H1 (cell line): Measurements from ENCODE around the gene GDI2. TPM values are rescaled to one million over a fixed set of nuclear protein-coding genes. Genes with fewer than 3 reads are reported as not detected.

Source experiments
- CTCF ChIA-PET: fragments of 300-600 bp; sonication (Branson Sonifier 250); formaldehyde crosslinking; loops from one replicate; lab custom pipeline; 2021; ENCODE audit not compliant: partially characterized antibody; lab: Charles Lee
- POLR2A ChIA-PET: fragments of 300-600 bp; sonication (Branson Sonifier 250); formaldehyde crosslinking; loops from one replicate; lab custom pipeline; 2021; ENCODE audit warnings: inconsistent platforms; ENCODE audit not compliant: partially characterized antibody; lab: Charles Lee
- DNase-seq, 2 experiments: peaks; one replicate each; pipeline versions ENCODE4 v3.0.0 to v3.0.0-alpha.2; 2010 to 2022; ENCODE audit warnings: low spot score in 2 of 2, low read depth in 1 of 2, mixed read lengths in 1 of 2
- FAIRE-seq: peaks from 2 replicates; lab custom pipeline; 2011; peaks lifted over from hg19 to GRCh38; lab: Jason Lieb, UNC
- H2AFZ ChIP-seq: 2 replicates; pipeline ENCODE4 v1.8.1; 2012; ENCODE audit warnings: low read length, inconsistent platforms
- H2AK5ac ChIP-seq: 2 replicates; pipeline ENCODE4 v1.6.1; 2013; ENCODE audit warnings: low read depth, low read length
- H2BK120ac ChIP-seq: replicated peaks from 2 replicates; pipeline ENCODE3; 2013; ENCODE audit warnings: low read depth, low read length, inconsistent platforms
- H2BK12ac ChIP-seq: 2 replicates; pipeline ENCODE4 v1.6.1; 2013; ENCODE audit warnings: low read depth, low read length
- H2BK15ac ChIP-seq: 2 replicates; pipeline ENCODE4 v1.6.1; 2013; ENCODE audit warnings: low read length
- H2BK20ac ChIP-seq: 2 replicates; pipeline ENCODE4 v1.6.1; 2013; ENCODE audit warnings: low read length
- H2BK5ac ChIP-seq: 2 replicates; pipeline ENCODE4 v1.6.1; 2013; ENCODE audit warnings: low read depth, low read length
- H3K14ac ChIP-seq: 2 replicates; pipeline ENCODE4 v1.6.1; 2013; ENCODE audit warnings: inconsistent platforms; ENCODE audit not compliant: insufficient read length
- H3K18ac ChIP-seq: 2 replicates; pipeline ENCODE4 v1.6.1; 2013; ENCODE audit warnings: low read length; ENCODE audit errors: extremely low read depth
- H3K23ac ChIP-seq: 2 replicates; pipeline ENCODE4 v1.6.1; 2013; ENCODE audit warnings: inconsistent platforms; ENCODE audit not compliant: insufficient read length
- H3K23me2 ChIP-seq: 2 replicates; pipeline ENCODE4 v1.6.1; 2013; ENCODE audit warnings: low read depth, low read length
- H3K27ac ChIP-seq: 2 replicates; pipeline ENCODE4 v1.6.1; 2011; ENCODE audit warnings: low read depth, low read length, inconsistent platforms
- H3K27me3 ChIP-seq, 4 experiments: replicated peaks in 1 of 4; 1 replicate in 1 of 4; 2 replicates in 3 of 4; pipeline versions ENCODE4 v1.6.1 to v1.8.1; 2011 to 2013; ENCODE audit warnings: low read length in 3 of 4, mild to moderate bottlenecking in 3 of 4, inconsistent platforms in 2 of 4, mixed read lengths in 2 of 4, moderate library complexity in 1 of 4; ENCODE audit not compliant: control insufficient read depth in 3 of 4, insufficient read depth in 3 of 4; ENCODE audit errors: extremely low read depth in 1 of 4
- H3K36me3 ChIP-seq, 4 experiments: 2 replicates each; pipeline versions ENCODE4 v1.6.1 to v1.8.1; 2011 to 2013; ENCODE audit warnings: mild to moderate bottlenecking in 4 of 4, low read length in 3 of 4, moderate library complexity in 2 of 4, control low read depth in 1 of 4, inconsistent platforms in 1 of 4; ENCODE audit not compliant: insufficient read depth in 4 of 4, control insufficient read depth in 2 of 4
- H3K4ac ChIP-seq: replicated peaks from 2 replicates; pipeline ENCODE3; 2013; ENCODE audit warnings: low read length, low read depth, mixed read lengths, inconsistent platforms; ENCODE audit not compliant: insufficient read length
- H3K4me1 ChIP-seq, 4 experiments: replicated peaks in 1 of 4; 1 replicate in 1 of 4; 2 replicates in 3 of 4; pipeline versions ENCODE4 v1.6.1 to v1.8.1; 2011 to 2013; ENCODE audit warnings: low read length in 3 of 4, inconsistent platforms in 2 of 4, mixed read lengths in 1 of 4; ENCODE audit not compliant: insufficient read depth in 4 of 4, control insufficient read depth in 3 of 4
- H3K4me2 ChIP-seq, 2 experiments: 2 replicates each; pipeline versions ENCODE4 v1.6.1 to v1.8.1; 2011 to 2013; ENCODE audit warnings: low read depth in 2 of 2, low read length in 2 of 2, control low read depth in 1 of 2, inconsistent platforms in 1 of 2, mild to moderate bottlenecking in 1 of 2; ENCODE audit not compliant: insufficient read depth in 1 of 2
- H3K4me3 ChIP-seq, 4 experiments: fragments of 200-600, 300-600 bp in 1 of 4; sonication (generic), shearing (Covaris generic), sonication (Bioruptor Twin) in 1 of 4; 2 replicates each; pipeline versions ENCODE4 v1.5.1 to v1.8.1; 2011 to 2016; ENCODE audit warnings: low read length in 4 of 4, low read depth in 3 of 4, control low read depth in 2 of 4, inconsistent platforms in 2 of 4, mild to moderate bottlenecking in 2 of 4, mixed read lengths in 1 of 4, moderate library complexity in 1 of 4; ENCODE audit not compliant: insufficient read depth in 2 of 4; ENCODE audit errors: extremely low read depth in 1 of 4
- H3K56ac ChIP-seq: replicated peaks from 2 replicates; pipeline ENCODE3; 2013; ENCODE audit warnings: low read depth, mild to moderate bottlenecking, mixed read lengths, low read length, inconsistent platforms; ENCODE audit not compliant: insufficient read length
- H3K79me1 ChIP-seq: 2 replicates; pipeline ENCODE4 v1.6.1; 2013; ENCODE audit warnings: low read depth, low read length, control low read depth
- H3K79me2 ChIP-seq, 2 experiments: 2 replicates each; pipeline versions ENCODE4 v1.6.1 to v1.8.1; 2012 to 2013; ENCODE audit warnings: low read length in 2 of 2, mild to moderate bottlenecking in 2 of 2, inconsistent platforms in 1 of 2; ENCODE audit not compliant: insufficient read depth in 2 of 2, control insufficient read depth in 1 of 2
- H3K9ac ChIP-seq, 4 experiments: replicated peaks in 1 of 4; 1 replicate in 1 of 4; 2 replicates in 3 of 4; pipeline versions ENCODE4 v1.6.1 to v1.8.1; 2011 to 2013; ENCODE audit warnings: low read depth in 3 of 4, low read length in 3 of 4, control low read depth in 2 of 4, mild to moderate bottlenecking in 2 of 4, moderate library complexity in 2 of 4, inconsistent platforms in 1 of 4; ENCODE audit errors: extremely low read depth in 1 of 4
- H3K9me3 ChIP-seq, 2 experiments: 2 replicates each; pipeline versions ENCODE4 v1.6.1 to v1.8.1; 2012 to 2013; ENCODE audit warnings: mild to moderate bottlenecking in 2 of 2, moderate library complexity in 2 of 2, control low read depth in 1 of 2, inconsistent platforms in 1 of 2, low read depth in 1 of 2, low read length in 1 of 2, mixed read lengths in 1 of 2; ENCODE audit not compliant: insufficient read depth in 2 of 2
- H4K20me1 ChIP-seq, 2 experiments: replicated peaks in 1 of 2; 2 replicates each; pipeline versions ENCODE3 to v1.8.1; 2011 to 2013; ENCODE audit warnings: inconsistent platforms in 2 of 2, low read length in 2 of 2, mild to moderate bottlenecking in 1 of 2; ENCODE audit not compliant: insufficient read depth in 2 of 2, control insufficient read depth in 1 of 2
- H4K5ac ChIP-seq: 2 replicates; pipeline ENCODE4 v1.6.1; 2013; ENCODE audit warnings: low read length, low read depth, mixed read lengths, inconsistent platforms; ENCODE audit not compliant: insufficient read length
- H4K8ac ChIP-seq: 2 replicates; pipeline ENCODE4 v1.8.0; 2013; ENCODE audit warnings: mild to moderate bottlenecking, moderate library complexity, low read length, inconsistent platforms; ENCODE audit not compliant: insufficient read depth; ENCODE audit errors: extremely low read depth
- H4K91ac ChIP-seq: replicated peaks from 2 replicates; pipeline ENCODE3; 2013; ENCODE audit warnings: low read length, mixed read lengths, inconsistent platforms; ENCODE audit not compliant: insufficient read length
- CBX8 ChIP-seq: fragments of 300-800, 300-1000 bp; sonication (generic); IDR thresholded peaks from 2 replicates; pipeline ENCODE4 v1.7.1; 2016; ENCODE audit warnings: low read depth, low read length, borderline replicate concordance
- CHD1 ChIP-seq: IDR thresholded peaks from 2 replicates; pipeline ENCODE4 v1.6.1; 2012; ENCODE audit warnings: low read depth, low read length, improper control_type of control experiment
- KDM5A ChIP-seq: fragments of 200-600 bp; IDR thresholded peaks from 2 replicates; pipeline ENCODE4 v1.7.1; 2012; ENCODE audit warnings: mild to moderate bottlenecking, low read length, inconsistent platforms, mixed read lengths
- TAF7 ChIP-seq: optimal IDR thresholded peaks from 2 replicates; pipeline ENCODE3; 2011; ENCODE audit warnings: low read depth, mild to moderate bottlenecking, inconsistent platforms, low read length, moderate library complexity, borderline replicate concordance
- TBP ChIP-seq: IDR thresholded peaks from 2 replicates; pipeline ENCODE4 v1.6.1; 2011; ENCODE audit warnings: low read depth, low read length, improper control_type of control experiment
- WGBS, 2 experiments: shearing (Covaris generic) in 1 of 2; methylation state at CpG; one replicate each; pipeline versions ENCODE4 v1.1.6 to v1.1.7; 2013 to 2015; ENCODE audit warnings: low lambda C conversion rate in 2 of 2, mixed read lengths in 2 of 2, inconsistent platforms in 1 of 2, low coverage in 1 of 2, missing lambda C conversion rate in 1 of 2; ENCODE audit not compliant: insufficient replicate concordance in 2 of 2, insufficient coverage in 1 of 2, insufficient read length in 1 of 2; ENCODE audit errors: extremely low coverage in 1 of 2, missing lambda C conversion rate in 1 of 2; 5-methylcytosine and 5-hydroxymethylcytosine counted together
- polyA plus RNA-seq, 7 experiments: library from polyadenylated mRNA; depleted of rRNA in 3 of 7; stranded (reverse) in 5 of 7; unstranded in 2 of 7; fragments of >200 nt in 5 of 7; fragments of 200-250 nt in 2 of 7; gene quantifications; 1 replicate in 5 of 7; 2 replicates in 1 of 7; 4 replicates in 1 of 7; pipeline versions ENCODE4 v1.2.1 to v1.2.3, GENCODE V29; 2011 to 2013; ENCODE audit warnings: missing spikeins in 2 of 7, mixed read lengths in 2 of 7
- total RNA-seq: library from RNA; stranded (reverse); fragmentation: NEBNext Ultra II Directional; extraction: Animal tissue kit (Norgen Biotek cat#: 25700); gene quantifications from 2 replicates; pipeline ENCODE4 v1.2.1, GENCODE V29; 2021

Gene GDI2
- total and polyA plus RNA-seq, 2 of the 8 experiments (the other 6 are each of a cell fraction or from before 2014, with no cell fraction given), result 168 to 385 TPM

DNA sequence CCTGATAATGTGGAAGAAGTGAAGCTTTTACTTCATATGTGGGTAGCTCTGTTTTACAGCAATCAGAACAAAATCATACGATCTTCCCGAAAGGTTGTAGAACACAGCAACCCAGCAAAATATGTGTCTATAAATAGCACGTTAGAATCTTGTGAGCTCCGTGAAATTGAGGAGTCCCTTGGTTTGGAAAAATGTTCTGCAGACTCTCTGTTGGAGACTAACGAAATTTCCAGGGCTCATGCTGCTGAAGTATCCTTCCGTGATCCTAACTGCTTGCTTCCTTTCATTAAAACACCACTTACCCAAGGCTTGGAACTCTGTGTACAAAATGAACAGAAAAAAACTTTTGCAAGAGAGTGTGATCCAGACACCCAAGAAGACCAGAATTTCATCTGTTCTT lies 71.1 kb downstream of the GDI2 start:
- Histone ChIP-seq H3K27me3 (no peaks in the 10 kb centered on the region), H3K4me3 (no peak overlapping the region), H3K27ac (no peak overlapping the region), H3K36me3 (peaks cover 3 to 61% (median 35%) of the 10 kb centered on the region in 4 experiments), H3K79me1 (no peaks in the 10 kb centered on the region), H3K4me1 (no peaks in the 10 kb centered on the region; a peak in 1 of 7 replicates), H3K23ac (no peak overlapping the region), H3K14ac (no peak overlapping the region), H2BK12ac (no peak overlapping the region), H2BK15ac (no peak overlapping the region), H2BK120ac (no peak overlapping the region), H3K4me2 (no peak overlapping the region), H4K8ac (no peak overlapping the region), H3K79me2 (no peaks in the 10 kb centered on the region), H2AFZ (no peak overlapping the region), H4K5ac (no peak overlapping the region), H3K9me3 (no peaks in the 10 kb centered on the region), H3K23me2 (no peaks in the 10 kb centered on the region), H4K20me1 (no peaks in the 10 kb centered on the region), H2BK20ac (no peak overlapping the region), H3K4ac (no peak overlapping the region), H3K18ac (no peak overlapping the region), H3K56ac (no peak overlapping the region), H3K9ac (no peak overlapping the region), H4K91ac (no peak overlapping the region), H2AK5ac (no peak overlapping the region), H2BK5ac (no peak overlapping the region)
- 89% methylated on average over 6 of the region's 6 CpGs; no CpG with 5 or more reads in 1 of the 2 experiments for WGBS, 2 experiments
- FAIRE-seq (no peak), DNase-seq (no peak)
- CTCF ChIA-PET, result interaction anchor here (1.0 kb wide), 1 partner anchor 48 kb away, joined by 3 read pairs; no protein-coding TSS in a partner anchor
- POLR2A ChIA-PET, result no interaction called here
- no peak for TF ChIP-seq CHD1
- TF ChIP-seq TBP, result no peak
- TF ChIP-seq TAF7, result no peak
- TF ChIP-seq KDM5A, result no peak
- TF ChIP-seq CBX8, result no peak
